HL-60 (cell line): Measurements from ENCODE around the gene POLE2.

ENCODE experiments used
- GABPA ChIP-seq: IDR thresholded peaks from 2 replicates; pipeline ENCODE4 v1.6.1; 2012; ENCODE audit warnings: low read depth
- TF ChIP-seq, protein P1 (sequence below): IDR thresholded peaks from one replicate; pipeline ENCODE4 v1.5.1; 2011; ENCODE audit warnings: low read length, control low read depth, inconsistent platforms; ENCODE audit not compliant: insufficient read depth

DNA sequence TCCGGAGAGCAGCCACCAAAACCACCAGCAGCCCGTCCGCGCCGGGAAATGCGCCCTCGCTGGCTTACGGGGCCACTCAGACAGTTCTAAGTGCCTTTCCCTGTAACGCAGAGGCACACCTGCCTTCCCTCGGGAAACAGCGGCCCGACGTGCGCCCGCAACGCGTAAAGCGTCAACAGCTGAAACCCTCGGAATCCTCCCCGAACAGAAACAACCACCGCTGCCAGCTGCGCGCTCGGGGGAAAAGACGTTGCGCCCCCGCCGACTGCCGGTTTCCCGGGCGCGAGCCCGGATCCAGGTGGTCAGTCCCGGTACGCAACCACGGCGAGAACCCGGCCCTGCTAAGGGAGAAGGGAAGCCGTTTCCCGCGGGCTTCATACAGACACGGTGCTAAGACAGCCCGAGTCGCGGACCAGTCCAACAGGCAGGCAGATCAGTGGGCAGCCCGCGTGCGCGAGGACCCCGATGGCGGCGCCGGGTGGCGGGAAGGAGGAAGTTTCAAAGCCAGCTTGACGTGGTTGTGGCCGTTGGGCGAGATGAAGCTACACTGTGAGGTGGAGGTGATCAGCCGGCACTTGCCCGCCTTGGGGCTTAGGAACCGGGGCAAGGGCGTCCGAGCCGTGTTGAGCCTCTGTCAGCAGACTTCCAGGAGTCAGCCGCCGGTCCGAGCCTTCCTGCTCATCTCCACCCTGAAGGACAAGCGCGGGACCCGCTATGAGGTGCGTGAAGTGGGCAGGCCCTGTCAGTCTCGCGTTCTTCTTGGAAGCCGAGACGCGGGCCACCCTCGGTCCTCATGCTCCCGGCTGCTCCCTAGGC is 89.3 kb downstream of the POLE2 start, which contains the start of gene LRR1:
- no peak; the same call in 1 of the 2 replicates for TF ChIP-seq GABPA
- TF ChIP-seq, protein P1, sequence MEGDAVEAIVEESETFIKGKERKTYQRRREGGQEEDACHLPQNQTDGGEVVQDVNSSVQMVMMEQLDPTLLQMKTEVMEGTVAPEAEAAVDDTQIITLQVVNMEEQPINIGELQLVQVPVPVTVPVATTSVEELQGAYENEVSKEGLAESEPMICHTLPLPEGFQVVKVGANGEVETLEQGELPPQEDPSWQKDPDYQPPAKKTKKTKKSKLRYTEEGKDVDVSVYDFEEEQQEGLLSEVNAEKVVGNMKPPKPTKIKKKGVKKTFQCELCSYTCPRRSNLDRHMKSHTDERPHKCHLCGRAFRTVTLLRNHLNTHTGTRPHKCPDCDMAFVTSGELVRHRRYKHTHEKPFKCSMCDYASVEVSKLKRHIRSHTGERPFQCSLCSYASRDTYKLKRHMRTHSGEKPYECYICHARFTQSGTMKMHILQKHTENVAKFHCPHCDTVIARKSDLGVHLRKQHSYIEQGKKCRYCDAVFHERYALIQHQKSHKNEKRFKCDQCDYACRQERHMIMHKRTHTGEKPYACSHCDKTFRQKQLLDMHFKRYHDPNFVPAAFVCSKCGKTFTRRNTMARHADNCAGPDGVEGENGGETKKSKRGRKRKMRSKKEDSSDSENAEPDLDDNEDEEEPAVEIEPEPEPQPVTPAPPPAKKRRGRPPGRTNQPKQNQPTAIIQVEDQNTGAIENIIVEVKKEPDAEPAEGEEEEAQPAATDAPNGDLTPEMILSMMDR, result no peak
